ENCODE data around the gene PKD1L1.
A peak's percentile ranks its signal among the peaks of the same experiment; 100 is the strongest.

The PKD1L1 gene

DNA sequence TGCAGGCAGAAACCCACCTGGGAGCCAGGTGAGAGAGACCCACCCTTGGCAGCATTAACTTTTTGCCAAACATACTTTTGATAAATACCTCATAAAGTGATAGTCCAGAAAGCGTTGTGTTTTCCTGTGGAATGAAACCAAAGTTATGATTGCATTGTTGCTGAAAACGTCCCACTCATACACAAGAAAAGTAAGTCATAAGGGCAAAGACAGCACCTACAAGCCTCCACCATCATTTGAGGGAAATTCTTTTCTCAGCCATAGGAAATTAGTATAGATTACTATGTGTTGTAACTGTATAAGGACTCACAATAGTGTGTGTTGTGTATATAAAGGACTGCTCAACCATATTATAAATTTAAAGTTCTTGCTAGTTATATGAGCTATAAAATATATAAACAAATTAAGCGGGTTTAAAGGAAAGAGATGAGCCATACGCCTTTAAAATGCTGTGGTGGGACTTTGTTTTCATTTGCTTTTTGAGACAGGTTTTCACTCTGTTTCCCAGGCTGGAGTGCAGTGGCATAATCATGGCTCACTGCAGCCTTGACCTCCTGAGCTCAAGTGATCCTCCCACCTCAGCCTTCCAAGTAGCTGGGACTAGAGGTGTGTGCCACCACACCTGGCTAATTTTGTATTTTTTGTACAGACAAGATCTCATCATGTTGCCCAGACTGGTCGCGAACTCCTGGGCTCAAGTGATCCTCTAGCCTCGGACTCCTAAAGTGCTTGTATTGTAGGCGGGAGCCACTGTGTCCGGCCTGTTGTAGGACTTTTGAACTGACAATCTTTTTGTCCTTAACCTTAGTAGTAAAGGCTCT, 160.8 kb downstream of the PKD1L1 start:
- no peak for DNase-seq

DNA sequence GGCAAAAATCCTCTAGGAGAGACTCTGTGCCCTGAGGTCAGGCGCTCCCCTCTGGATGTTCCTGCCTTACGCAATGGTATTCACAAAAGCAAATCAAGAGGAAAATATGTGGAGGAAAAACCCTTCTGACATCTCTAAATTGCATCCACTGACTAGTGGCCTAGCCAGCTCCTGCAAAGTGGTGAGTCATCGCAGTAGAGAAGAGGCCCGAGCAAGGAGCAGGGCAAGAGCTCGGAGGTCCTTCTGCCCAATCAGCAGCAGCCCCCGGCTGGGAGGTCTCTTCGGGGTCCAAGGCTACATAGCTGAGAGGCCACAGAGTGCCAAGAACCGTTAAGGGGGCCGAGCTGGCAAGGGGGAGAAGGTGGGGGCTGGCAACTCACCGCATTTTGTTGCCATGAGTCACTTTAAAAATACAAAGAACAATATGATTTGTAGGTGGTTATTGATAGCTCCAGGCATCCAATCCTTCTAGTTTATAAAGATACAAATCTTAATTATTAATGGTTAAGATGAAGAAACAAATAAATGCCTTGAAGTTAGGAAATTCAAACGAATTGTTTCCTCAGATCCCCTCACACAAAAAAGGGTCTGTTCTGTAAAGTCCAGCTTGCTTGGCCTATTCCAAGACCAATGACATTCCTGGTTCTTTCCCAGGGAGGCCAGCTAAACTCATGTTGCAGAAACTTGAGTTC, 161.6 kb downstream of the PKD1L1 start:
- DNase-seq: no peak

DNA sequence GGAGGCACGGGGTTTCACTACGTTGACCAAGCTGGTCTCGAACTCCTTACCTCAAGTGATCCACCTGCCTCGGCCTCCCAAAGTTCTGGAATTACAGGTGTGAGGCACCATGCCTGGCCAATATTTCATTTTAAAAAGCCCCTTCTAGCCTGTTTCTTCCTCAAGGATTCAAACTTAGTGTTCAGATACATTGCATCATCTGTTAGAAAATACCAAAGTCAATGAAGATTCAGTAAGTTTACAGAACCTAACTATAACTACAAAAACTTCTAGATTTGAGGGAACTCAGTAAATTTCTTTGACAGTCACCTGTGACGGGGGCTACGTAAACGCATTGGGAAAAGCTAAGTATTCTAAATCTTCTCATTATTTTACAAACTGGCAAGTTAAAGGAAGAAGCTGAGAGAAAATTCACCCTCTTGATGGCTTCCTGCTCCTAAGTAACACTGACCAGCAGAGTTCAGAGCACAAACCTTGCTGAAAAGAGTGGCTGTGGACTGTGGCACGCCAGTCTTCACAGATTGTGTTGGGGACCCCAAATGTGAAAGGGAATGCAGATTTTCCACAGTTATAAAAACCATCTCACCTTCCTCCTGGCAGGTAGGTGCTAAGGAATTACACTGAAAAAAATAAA, 162.2 kb downstream of the PKD1L1 start:
- DNase-seq: no peak

DNA sequence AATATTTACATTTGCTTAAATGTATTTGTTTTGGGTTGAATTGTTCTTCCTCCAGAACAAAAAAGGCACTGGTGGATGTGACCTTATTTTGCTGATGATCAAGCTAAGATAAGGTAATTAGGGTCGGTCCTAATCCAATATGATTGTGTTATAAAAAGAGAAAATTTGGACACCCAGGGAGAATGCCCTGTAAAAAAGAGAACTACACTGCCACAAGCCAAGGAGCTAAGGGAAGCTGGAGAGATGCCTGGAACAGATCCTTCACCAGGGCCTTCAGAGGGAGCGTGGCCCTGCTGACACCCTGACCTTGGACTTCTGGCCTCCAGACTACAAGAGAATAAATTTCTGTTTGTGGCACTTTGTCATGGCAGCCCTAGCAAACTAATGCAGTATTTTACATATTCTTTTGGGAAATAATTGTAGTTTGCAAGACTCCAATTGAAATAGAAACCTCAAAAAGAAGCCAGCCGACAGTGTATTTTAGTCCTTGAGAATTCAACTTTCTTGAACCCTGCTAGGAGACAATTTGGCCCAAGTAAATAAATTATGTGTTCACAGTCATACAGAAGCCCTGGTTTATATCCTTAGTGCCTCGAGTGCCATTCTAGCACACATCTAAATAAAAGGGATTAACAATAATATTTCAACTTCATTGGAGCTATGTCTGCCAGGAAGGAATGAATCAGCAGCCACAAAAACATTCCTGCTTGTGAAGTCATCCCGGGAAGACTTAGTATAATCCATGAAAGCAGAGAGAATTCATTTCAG, 164.6 kb downstream of the PKD1L1 start:
- DNase-seq: no peak

DNA sequence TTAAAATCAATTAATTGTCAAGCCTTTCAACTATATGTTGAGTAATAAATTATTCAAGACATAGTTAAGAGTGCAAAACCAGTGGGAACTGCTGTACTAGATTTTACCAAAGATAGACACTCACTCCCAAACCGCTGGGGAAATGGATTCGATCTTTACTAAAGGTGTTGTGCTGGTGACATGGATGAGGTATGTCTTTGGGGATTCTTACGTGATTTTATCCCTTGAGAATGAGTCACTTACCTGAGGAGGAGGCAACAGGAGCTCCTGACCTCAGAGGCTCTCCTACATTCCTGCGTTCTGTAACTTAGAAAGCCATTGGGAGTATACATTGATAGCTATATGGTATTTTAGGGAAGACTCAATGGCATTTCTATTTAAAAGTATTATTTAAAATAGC, 165.5 kb downstream of the PKD1L1 start:
- DNase-seq: no peak

DNA sequence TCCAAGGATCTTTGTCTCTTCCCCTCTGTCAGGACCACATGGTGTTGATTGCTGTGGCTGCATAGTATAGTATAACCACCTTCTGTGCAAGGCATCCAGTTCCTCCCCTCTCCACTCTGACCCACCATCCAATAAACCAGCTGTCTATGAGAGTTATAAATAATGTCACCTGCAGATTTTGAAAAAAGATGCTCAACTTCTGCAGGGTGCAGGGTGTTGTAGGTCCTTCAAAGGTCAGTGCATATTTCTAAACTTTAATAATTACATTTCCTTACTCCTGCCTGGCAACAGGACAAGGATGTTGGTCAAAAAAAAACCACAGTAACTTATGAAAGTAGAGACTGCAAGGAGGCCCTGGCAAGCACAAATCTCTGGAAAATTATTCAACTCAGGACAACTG, 166.2 kb downstream of the PKD1L1 start:
- DNase-seq: no peak

DNA sequence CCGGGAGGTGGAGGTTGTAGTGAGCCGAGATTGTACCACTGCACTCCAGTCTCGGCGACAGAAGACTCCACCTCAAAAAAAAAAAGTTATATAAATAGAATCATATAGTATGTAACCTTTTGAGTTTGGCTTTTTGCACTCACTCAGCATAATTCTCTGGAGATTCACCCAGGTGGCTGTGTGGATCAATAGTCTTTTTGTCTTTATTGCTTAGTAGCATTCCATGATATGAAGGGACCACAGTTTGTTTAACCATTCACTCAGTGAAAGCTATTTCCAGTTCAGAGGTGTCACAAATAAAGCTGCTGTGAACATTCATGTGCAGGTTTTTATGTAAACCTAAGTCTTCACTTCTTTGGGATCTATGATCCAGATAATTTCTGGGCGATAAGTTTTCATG, 167.7 kb downstream of the PKD1L1 start:
- DNase-seq: no peak

DNA sequence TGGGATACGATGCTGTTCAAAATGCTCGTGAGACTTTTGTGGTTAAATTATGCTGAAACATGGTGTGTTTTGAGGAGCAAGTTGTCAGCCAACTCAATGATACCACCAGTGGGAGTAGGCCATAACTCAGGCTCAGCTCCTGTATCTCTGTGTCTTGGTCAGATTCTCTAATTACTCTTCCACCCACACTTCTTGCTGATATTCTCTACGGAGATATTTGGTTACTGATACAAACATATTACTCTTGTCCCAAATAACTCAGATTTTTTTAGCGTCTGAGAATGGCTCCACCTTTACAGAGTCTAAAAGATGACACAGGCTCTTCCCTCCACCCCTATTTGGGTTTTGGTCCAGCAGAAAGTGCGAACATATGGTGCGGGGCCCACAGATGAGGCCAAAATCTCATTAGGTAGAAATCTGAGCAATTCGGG, 168.9 kb downstream of the PKD1L1 start:
- DNase-seq: no peak

DNA sequence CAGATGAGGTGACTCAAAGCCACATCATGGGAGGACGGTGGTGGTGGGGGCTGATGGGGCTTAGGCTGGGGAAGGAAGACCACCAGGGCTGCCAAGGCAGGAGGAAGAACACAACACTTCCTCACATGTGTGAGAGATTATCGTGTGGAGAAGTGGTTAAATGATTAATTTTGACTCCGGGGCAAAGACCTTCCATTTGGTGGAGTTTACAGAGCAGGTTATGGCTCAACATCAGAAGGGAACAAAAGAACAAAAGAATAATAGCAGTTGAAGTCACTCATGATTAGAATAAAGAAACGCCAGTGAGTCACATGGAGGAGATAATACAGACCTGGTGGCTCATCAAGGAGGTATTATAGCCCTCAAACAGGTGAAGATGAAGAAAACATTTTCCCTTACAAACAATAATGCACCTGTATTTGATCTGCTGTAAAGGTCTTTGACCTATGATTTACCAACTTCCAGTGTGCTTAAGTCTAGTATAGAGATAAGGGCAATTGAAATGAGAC, 170.1 kb downstream of the PKD1L1 start:
- DNase-seq: no peak

DNA sequence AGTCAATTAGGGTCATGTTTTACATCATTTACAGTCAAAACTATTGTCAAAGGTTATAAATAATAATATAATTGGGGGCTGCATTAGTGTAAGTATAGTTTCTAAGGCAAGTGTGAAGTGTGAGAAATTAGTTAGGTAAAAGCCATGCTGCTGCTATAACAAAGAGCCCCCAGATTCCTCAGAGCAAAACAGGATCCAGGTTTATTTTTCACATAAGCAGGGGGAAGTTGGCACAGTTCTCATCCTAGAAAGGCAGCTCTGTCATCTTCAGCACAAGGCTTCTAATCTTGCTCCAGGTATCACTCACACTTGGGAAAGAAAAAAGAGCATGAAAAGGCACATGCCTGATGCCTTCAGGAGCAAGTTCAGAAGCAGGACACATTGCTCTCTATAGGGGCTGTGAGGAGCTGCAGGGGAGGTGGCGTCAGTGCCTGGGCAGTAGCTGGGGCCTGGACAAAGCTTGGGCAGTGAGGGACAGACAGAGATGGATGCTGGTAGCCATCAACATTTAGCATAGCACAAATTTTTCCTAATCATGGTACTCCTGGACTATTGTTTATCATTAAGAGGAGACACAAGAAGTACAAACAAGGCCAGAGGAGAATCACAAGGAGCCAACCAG, 170.6 kb downstream of the PKD1L1 start:
- DNase-seq: no peak

DNA sequence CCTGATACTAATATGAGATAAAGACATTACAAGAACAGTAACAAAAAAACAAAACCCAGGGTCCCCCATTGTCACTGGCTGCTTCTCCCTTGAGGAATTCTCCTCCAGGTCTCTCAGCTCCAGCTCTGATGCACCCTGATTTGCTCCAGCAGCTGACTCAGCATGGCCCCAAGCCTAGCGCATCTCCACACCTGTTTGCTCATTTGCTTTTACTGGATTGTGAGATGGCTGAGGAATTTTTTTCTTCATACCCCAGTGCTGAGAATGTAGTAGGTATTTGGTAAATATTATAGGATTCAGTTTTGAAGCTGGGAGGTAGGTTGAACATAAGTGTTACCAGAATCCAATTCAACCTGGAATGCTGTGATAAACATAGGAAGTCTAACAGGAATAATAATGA, 171.9 kb downstream of the PKD1L1 start:
- no peak for DNase-seq

DNA sequence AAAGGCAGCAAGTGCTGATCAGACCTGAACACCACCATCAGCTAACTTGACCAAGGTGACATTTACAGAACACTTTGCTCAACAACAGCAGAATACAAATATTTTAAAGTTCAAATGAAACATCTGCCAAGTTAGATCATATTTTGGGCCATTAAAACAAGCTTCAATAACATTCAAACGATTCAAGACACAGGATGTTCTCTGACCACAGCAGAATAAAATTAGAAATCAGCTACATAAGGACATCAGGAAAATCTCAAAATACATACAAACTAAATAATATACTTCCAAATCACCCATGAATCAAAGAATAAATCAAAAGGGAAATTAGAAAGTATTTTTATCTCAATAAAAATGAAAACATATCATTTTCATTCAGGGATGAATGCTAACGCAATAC, 173.0 kb downstream of the PKD1L1 start:
- no peak for DNase-seq

DNA sequence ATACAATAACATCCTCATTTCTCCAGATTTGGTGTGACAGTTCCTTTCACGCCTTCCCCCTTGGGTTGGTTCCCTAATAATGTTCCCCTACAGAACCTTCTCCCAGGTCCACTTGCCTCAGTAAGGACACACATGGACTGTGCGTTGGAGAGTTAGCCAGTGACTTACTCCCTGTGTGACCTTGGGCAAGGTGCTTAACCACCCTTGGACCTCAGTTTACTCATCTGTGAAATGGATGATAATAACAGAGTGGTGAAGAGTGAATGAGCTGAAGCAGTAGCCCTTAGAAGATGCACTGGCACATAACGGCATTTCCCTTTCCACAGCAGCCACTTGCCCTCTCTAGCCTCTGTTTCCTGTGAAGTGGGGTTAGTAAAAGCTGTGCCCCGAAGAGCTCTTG, 175.8 kb downstream of the PKD1L1 start:
- no peak for DNase-seq

DNA sequence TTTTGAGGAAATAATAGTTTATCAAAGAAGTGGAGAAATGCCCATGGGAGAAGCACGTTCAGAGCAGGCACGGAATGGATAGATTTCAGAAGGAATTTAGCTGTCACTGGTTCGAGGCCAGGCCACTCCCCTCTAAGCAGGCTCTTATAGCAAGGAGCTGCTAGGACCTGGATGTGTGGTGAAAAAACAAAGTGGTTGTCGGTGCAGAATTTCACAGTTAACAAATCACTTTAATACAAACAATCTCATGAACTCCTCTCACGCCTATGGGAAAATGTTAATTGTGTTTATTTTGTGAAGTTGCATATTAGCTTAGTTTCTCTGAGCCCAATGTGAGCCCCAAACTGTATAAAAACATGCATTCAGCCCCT, 176.3 kb downstream of the PKD1L1 start:
- DNase-seq: no peak

DNA sequence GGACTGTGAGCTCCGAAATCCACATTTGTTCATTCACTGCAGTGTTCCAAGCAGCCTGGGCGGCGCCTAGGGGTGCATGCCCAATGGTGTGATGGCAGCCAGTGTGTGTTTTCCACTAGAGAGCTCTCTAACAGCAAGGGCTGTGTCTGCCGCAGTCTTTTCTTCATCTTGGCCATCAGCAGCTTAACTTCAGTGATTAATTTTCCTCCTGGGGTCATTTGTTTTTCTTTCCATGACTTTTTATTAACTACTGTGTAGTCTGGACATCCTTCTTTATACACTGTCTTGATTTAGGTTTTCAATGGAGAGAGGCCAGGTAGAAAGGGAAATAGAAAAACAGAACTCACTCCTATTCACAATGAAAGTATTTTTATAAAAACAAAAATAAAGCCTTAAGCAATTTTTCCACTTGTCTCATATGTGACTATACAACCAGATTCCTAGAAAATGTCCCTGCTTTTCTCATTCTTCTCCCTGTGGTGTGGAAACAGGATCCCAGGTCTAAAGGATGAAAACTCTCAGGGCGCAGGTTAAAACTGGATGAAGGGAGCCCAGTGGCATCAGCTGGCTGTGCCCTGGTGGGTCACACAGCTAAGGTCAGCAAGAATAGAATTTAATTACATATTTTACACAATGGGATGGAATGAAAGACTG, 176.8 kb downstream of the PKD1L1 start:
- DNase-seq: no peak

DNA sequence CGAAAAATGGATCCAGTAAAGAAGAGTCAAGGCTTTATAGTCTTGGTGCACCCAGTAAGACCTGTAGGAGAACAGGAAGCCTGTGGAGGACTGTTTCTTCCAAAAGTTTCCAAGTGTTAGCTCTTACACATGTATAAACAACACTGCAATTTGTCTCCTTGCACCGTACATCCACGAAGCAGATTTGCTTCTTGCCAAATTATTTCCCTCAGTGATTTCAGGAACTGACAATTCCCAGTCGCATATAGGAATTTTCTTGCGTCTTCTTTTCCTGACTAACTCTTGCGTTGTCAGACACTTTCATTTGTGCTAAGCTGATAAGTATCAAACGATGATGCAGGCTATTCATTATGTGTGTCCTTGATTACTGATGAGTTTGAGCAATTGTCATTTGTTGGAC, 182.1 kb downstream of the PKD1L1 start:
- no peak for DNase-seq

DNA sequence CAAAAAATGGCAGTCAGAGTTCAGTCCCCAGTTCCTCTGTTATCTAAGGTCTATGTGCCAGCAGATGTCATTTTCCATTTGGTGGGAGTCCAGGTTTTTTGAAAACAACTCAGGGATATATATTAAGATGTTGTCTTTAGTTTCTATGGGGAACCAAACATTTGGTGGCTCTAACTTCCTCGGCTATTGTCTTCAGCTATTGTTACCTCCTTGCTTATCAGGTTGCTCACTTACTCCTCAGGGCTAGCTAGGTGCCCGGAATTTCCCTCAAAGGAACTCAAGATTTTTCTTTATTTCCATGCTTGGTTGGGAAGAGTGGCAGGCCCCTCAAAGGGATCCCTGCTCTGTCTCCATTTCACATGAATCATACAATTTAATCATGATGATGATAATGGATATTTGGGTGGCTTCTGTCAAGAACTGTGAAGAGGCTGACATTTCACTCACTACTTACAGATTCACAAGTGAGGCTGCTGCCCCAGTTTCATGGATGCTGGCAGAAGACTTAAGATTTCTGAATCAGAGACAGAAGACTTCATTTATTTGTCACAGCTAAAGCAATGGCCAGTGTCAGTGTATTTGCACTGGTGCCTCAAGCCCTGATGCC, 182.8 kb downstream of the PKD1L1 start:
- no peak for DNase-seq

DNA sequence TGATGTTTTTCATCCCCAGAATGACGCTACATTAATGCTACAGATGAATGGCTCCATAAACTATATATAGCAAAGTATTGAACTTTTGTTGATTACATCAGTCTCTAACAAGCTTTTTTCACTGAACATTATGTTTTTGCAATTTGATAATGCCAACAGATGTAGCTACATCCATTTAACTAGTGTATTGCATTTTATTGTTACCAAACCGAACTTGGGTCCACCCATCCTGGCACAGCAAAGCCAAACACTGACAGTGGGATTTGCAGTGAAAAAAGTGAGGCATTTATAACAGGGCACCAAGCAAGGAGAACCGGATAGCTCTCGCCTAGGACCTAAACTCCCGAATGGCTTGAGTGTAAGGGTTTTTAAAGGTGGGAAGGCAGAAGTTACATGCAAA, 183.5 kb downstream of the PKD1L1 start:
- no peak for DNase-seq

DNA sequence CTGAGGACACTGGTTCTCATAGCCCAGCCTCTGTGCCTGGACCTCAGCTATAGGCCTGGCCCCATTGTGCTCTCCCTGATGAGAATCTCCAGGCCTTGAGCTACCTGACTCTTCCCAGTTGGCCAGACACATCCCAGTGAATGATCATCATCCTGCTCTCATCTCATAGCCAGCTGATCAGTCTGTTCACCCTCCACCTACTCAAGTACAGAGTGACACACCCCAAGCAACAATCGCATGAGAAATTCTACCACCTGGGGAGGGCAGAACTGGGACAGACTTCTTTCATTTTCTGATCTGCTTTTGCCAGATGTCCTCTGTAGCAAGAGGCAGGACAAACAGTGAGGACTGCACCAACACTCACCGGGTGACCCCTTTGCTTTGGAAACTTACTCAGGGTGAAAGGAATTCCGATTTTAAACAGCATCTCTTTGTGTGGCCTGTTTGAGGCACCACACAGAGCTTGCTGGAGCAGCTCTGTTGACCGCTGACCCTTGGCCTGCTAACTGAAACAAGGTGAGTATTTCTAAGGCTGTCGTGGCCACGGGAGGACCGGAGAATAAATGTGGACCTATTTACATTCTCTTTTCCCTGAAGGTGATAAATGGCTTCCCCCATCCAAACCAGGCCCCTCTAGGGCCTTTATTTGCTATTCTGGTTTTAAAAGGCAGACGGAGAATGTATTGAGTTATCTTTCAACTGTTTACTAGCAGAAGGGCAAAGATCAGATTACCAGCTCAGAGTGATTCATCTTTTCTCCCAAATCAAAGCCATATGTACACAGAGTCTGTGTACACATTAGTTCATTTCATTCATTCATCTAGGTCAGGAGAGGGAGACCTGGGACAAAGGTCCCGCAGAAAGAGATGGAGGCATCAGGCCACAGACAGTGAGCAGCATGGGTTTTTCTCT, 184.9 kb downstream of the PKD1L1 start:
- DNase-seq: peak; percentile 69

DNA sequence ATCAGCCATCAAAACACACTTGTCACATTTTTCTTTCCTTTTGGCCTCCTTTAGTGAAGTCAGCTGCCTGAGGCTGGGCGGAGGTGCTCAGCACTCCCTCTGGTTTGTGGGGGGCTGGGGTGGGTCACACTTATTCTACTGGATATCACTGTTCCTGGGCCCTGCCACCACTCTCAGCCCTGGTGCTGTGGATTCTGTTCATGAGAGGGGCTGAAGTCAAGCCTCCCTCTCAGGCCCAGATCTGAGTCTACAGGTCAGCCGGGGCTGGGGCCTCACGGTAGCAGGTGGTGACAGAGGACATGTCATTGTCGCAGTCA, 185.6 kb downstream of the PKD1L1 start:
- DNase-seq: no peak

DNA sequence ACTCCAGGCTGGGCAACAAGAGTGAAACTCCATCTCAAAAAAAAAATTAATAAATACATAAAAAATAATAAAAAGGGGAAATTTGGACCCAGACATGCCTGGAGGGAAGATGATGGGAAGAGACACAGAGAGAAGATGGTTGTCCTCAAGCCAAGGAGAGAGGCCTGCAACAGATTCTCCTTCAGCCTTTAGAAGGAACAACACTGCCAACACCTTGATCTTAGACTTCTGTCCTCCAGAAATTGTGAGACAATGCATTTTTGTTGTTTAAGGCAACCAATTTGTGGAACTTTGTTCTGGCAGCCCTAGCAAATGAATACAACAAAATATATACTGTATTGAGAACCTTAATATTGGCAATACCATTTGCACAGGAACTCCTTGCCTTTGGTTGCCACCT, 186.1 kb downstream of the PKD1L1 start:
- DNase-seq: no peak
